A549 treated with Hydrocortisone at 1 μM for 4 hours (cell line): ENCODE measurements around the gene RTF2. TPM values are rescaled to one million over a fixed set of nuclear protein-coding genes. Genes with fewer than 3 reads are reported as not detected.

Experiments
- total RNA-seq: library from RNA; stranded (reverse); fragments of 200-300 nt; extraction: Qiagen RNA extraction; gene quantifications from 5 replicates; pipeline ENCODE4 v1.2.3, GENCODE V29; 2022

The RTF2 gene, protein sequence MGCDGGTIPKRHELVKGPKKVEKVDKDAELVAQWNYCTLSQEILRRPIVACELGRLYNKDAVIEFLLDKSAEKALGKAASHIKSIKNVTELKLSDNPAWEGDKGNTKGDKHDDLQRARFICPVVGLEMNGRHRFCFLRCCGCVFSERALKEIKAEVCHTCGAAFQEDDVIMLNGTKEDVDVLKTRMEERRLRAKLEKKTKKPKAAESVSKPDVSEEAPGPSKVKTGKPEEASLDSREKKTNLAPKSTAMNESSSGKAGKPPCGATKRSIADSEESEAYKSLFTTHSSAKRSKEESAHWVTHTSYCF
- total RNA-seq: 79.2 to 101 TPM (median 93.7 TPM) in 5 replicates

DNA sequence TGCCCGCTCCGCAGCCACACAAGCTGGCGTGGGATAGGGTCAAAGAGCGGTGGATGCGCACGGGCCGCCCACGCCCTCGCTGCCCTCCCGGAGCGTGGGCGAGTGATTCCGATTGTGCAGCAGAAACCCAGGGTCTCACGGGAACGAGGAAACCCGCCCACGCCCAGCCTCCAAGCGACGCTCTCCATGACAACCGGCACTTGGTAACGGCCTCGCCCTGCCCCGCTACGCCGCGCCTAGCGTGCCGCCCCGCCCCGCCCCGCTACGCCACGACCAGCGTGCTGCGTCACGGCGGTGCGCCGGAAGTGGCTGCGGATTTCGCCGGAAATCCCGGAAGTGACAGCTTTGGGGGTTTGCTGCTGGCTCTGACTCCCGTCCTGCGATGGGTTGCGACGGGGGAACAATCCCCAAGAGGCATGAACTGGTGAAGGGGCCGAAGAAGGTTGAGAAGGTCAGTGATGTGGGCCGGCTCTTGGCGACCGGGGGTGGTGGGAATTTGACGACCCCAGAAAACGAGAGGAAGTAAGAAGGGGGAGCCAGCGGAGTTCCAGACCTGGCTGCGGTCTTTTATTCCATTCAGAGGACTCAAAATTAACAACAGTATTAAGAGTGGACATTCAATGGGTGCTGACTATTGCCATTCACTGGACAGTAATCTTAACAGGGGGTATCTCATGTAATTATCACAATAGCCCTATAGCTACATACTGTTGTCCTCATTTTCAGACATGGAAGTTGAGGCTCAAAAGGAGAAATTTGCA, at the start of gene RTF2:
RTF2 (plus strand) TSS at position 312 of the 761 bp plus-strand sequence; CDS start at position 383, 71 bp downstream.

DNA sequence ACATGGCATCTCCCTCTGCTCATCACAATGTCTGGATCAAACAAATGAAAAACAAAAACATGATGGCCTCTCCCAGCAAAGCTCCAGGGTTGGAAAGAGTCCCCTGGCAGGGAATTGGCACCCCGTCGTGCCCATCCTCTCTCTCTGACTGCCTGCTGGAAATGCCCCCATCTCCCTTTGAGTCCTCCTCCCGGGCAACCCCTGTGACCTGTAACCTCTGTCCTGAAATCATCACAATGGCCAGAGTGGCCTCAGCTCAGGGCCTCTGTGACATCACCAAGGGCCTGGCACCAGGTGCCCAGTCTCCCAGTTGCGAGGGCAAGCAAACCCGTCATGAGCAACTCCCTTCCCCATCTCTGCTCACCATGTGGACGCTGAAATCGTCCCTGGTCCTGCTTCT, 56.0 kb downstream of the RTF2 start, which contains the start of gene FAM209A:
FAM209A (plus strand) TSS at position 301 of the 400 bp plus-strand sequence; CDS start at position 366, 65 bp downstream.

DNA sequence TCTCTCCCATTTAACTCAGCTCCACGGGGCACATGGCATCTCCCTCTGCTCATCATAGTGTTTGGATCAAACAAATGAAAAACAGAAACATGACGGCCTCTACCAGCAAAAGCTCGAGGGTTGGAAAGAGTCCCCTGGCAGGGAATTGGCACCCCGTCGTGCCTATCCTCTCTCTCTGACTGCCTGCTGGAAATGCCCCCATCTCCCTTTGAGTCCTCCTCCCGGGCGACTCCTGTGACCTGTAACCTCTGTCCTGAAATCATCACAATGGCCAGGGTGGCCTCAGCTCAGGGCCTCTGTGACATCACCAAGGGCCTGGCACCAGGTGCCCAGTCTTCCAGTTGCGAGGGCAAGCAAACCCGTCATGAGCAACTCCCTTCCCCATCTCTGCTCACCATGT, 64.5 kb downstream of the RTF2 start, which contains the start of gene FAM209B:
FAM209B (plus strand) TSS at position 301 of the 400 bp plus-strand sequence; CDS start at position 397, 96 bp downstream.

Other genes starting within 250 kb of the RTF2 start
- gene MC3R, start 219.9 kb upstream of the RTF2 start, total RNA-seq: not detected in 5 replicates
- gene FAM210B, start 109.7 kb upstream of the RTF2 start, total RNA-seq: 10.9 to 12.8 TPM (median 11.3 TPM) in 5 replicates
- gene AURKA, start 76.4 kb upstream of the RTF2 start, total RNA-seq: 90.2 to 110 TPM (median 101 TPM) in 5 replicates
- gene CSTF1, start 76.0 kb upstream of the RTF2 start, total RNA-seq: 35.9 to 39.9 TPM (median 38.4 TPM) in 5 replicates
- gene CASS4, start 56.4 kb upstream of the RTF2 start, total RNA-seq: 0.02 to 0.12 TPM in 2 of 5 replicates, not detected in the others
- 0.21 to 0.52 TPM (median 0.30 TPM) in 5 replicates for gene FAM209A, start 56.1 kb downstream of the RTF2 start, total RNA-seq
- 0.32 to 0.92 TPM (median 0.60 TPM) in 4 of 5 replicates, not detected in the other for gene FAM209B, start 64.6 kb downstream of the RTF2 start, total RNA-seq
- gene TFAP2C, start 160.7 kb downstream of the RTF2 start, total RNA-seq: 11.2 to 14.7 TPM (median 13.3 TPM) in 5 replicates